ENCODE results near the gene LRFN3. TPM values are rescaled to one million over a fixed set of nuclear protein-coding genes. Genes with fewer than 3 reads are reported as not detected.

Gene LRFN3
- total RNA-seq, 1 donor from 2014 or later: 14.7 TPM

Other genes starting within 250 kb of the LRFN3 start
- 54.9 and 59.2 TPM in 2 replicates for gene ZBTB32, start 231.8 kb upstream of the LRFN3 start, total RNA-seq
- gene KMT2B, start 218.4 kb upstream of the LRFN3 start, total RNA-seq: 64.0 and 72.8 TPM in 2 replicates
- gene IGFLR1, start 193.9 kb upstream of the LRFN3 start, total RNA-seq: 88.5 and 88.8 TPM in 2 replicates
- gene U2AF1L4, start 191.0 kb upstream of the LRFN3 start, total RNA-seq: 33.7 and 35.2 TPM in 2 replicates
- gene PSENEN, start 190.7 kb upstream of the LRFN3 start, total RNA-seq: 55.7 and 63.1 TPM in 2 replicates
- 15.0 and 15.5 TPM in 2 replicates for gene LIN37, start 187.8 kb upstream of the LRFN3 start, total RNA-seq
- not detected in 2 replicates for gene HSPB6, start 179.3 kb upstream of the LRFN3 start, total RNA-seq
- gene PROSER3, start 178.2 kb upstream of the LRFN3 start, total RNA-seq: 51.4 and 55.9 TPM in 2 replicates
- 43.7 and 55.9 TPM in 2 replicates for gene ARHGAP33, start 160.8 kb upstream of the LRFN3 start, total RNA-seq
- gene PRODH2, start 123.5 kb upstream of the LRFN3 start, total RNA-seq: not detected in 2 replicates
- gene NPHS1, start 83.9 kb upstream of the LRFN3 start, total RNA-seq: not detected in 2 replicates
- 3.0 and 3.3 TPM in 2 replicates for gene KIRREL2, start 79.5 kb upstream of the LRFN3 start, total RNA-seq
- gene APLP1, start 67.8 kb upstream of the LRFN3 start, total RNA-seq: 1.7 and 3.6 TPM in 2 replicates
- 54.0 and 63.1 TPM in 2 replicates for gene NFKBID, start 35.8 kb upstream of the LRFN3 start, total RNA-seq
- 101 and 108 TPM in 2 replicates for gene HCST, start 33.8 kb upstream of the LRFN3 start, total RNA-seq
- not detected in 2 replicates for gene TYROBP, start 28.1 kb upstream of the LRFN3 start, total RNA-seq
- gene SDHAF1, start 58.8 kb downstream of the LRFN3 start, total RNA-seq: 16.8 and 17.4 TPM in 2 replicates
- gene SYNE4, start 72.4 kb downstream of the LRFN3 start, total RNA-seq: 2.6 and 2.7 TPM in 2 replicates
- gene ALKBH6, start 77.8 kb downstream of the LRFN3 start, total RNA-seq: 49.1 and 52.2 TPM in 2 replicates
- gene CLIP3, start 96.5 kb downstream of the LRFN3 start, total RNA-seq: 3.4 and 3.8 TPM in 2 replicates
- gene THAP8, start 117.9 kb downstream of the LRFN3 start, total RNA-seq: 2.6 and 3.5 TPM in 2 replicates
- gene WDR62, start 118.5 kb downstream of the LRFN3 start, total RNA-seq: 20.3 and 21.7 TPM in 2 replicates
- not detected in 2 replicates for gene OVOL3, start 174.8 kb downstream of the LRFN3 start, total RNA-seq
- gene POLR2I, start 178.5 kb downstream of the LRFN3 start, total RNA-seq: 47.8 and 53.4 TPM in 2 replicates
- 198 and 205 TPM in 2 replicates for gene TBCB, start 179.1 kb downstream of the LRFN3 start, total RNA-seq
- gene CAPNS1, start 203.7 kb downstream of the LRFN3 start, total RNA-seq: 439 and 454 TPM in 2 replicates
- gene COX7A1, start 216.1 kb downstream of the LRFN3 start, total RNA-seq: not detected in 2 replicates

Measured in T-helper 1 cell treated with Interleukin-12 subunit alpha and Interleukin-12 subunit beta and Interleukin-4 antibody, amounts not matched to agents 30 ng/mL and 1 ng/mL, for 36 hours (primary cell).